Loucy (cell line): ENCODE measurements around the gene PEAK1.

ENCODE experiments used
- CTCF ChIP-seq: fragments of 200-600 bp; sonication (generic); conservative IDR thresholded peaks from 2 replicates; pipeline ENCODE4 v1.5.1; 2014; ENCODE audit warnings: mild to moderate bottlenecking, antibody characterized with exemption, low read length
- EZH2phosphoT487 ChIP-seq: fragments of 200-600 bp; IDR thresholded peaks from 2 replicates; pipeline ENCODE4 v1.6.1; 2018; ENCODE audit warnings: antibody characterized with exemption, mild to moderate bottlenecking, moderate library complexity, borderline replicate concordance

DNA sequence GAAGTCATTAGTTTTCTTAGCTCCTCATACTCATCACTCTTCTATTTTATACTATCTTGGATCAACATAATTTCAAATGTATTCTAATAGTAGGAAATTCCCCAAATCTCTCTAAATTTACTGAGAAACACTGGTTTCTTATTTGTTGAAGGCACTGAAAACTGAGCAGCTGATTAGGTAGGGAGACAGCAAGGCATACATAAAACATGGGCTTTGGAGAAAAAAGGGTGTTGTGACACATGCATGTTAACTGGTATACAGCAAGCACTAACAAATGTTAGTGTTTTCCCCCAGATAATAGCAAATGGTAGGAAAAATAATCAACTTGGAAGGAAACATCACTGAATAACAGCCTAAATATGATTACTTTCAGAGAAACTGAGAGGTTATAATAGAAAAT lies 223.5 kb downstream of the PEAK1 start:
- TF ChIP-seq CTCF = no peak
- TF ChIP-seq EZH2phosphoT487 = no peak
